ENCODE data around the gene OSBPL1A. TPM values are rescaled to one million over a fixed set of nuclear protein-coding genes. Genes with fewer than 3 reads are reported as not detected.

OSBPL1A gene
- total and polyA plus RNA-seq, 10 of the 15 experiments (the other 5 are each of a cell fraction or from before 2014, with no cell fraction given), result 0.02 to 0.83 (median 0.11) TPM; not detected in 6

DNA sequence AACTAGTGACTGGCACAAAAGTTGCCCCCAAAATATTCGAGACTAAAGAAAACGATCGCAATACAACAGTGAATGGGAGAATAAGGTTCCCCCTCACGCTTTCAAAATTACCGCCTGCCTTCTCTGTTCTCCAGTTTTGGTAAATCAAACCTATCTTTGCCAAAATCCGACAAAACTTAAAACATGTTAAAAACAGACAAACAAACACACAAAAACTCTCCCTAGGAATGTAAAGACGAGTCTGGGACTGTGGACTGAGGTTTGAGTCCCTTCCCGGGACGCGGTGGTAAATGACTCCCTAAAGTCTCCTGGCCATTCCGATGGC is 28.4 kb upstream of the OSBPL1A start (continued):
- TF ChIP-seq TARDBP (IDR thresholded peaks at IDR 0.05; ENCODE audit: borderline replicate concordance) (no peak), CBX3 (IDR thresholded peaks at IDR 0.05; ENCODE audit: borderline replicate concordance, low read depth) (no peak), GATAD2B (conservative IDR thresholded peaks at IDR 0.05; ENCODE audit: low read depth) (no peak), SP1 (IDR thresholded peaks at IDR 0.05; ENCODE audit: low read depth, low read length) (no peak)
- TF ChIP-seq, protein P1, sequence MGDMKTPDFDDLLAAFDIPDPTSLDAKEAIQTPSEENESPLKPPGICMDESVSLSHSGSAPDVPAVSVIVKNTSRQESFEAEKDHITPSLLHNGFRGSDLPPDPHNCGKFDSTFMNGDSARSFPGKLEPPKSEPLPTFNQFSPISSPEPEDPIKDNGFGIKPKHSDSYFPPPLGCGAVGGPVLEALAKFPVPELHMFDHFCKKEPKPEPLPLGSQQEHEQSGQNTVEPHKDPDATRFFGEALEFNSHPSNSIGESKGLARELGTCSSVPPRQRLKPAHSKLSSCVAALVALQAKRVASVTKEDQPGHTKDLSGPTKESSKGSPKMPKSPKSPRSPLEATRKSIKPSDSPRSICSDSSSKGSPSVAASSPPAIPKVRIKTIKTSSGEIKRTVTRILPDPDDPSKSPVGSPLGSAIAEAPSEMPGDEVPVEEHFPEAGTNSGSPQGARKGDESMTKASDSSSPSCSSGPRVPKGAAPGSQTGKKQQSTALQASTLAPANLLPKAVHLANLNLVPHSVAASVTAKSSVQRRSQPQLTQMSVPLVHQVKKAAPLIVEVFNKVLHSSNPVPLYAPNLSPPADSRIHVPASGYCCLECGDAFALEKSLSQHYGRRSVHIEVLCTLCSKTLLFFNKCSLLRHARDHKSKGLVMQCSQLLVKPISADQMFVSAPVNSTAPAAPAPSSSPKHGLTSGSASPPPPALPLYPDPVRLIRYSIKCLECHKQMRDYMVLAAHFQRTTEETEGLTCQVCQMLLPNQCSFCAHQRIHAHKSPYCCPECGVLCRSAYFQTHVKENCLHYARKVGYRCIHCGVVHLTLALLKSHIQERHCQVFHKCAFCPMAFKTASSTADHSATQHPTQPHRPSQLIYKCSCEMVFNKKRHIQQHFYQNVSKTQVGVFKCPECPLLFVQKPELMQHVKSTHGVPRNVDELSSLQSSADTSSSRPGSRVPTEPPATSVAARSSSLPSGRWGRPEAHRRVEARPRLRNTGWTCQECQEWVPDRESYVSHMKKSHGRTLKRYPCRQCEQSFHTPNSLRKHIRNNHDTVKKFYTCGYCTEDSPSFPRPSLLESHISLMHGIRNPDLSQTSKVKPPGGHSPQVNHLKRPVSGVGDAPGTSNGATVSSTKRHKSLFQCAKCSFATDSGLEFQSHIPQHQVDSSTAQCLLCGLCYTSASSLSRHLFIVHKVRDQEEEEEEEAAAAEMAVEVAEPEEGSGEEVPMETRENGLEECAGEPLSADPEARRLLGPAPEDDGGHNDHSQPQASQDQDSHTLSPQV (IDR thresholded peaks at IDR 0.05), result no peak

DNA sequence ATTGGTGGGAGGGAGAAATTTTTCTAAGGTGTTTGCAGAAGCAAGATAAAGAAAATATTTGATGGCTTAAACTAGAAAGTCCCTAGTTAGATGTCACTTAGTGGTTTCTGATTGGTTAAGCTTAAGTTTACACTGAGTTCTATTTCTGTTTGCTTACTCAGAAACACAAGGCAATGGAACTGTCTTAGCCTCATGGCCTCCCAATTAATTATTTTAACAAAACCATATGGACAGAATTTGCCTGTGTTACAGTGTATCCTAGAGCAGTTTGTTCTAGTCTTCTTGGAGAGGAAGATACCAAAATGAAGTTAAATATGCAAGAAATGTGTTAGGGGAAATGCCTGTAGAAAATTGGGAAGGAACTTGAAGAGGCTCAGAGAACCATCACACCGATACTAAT is 24.2 kb upstream of the OSBPL1A start:
- FAIRE-seq (no peak), ATAC-seq (no peak), DNase-seq (ENCODE audit: low read depth, low spot score) (no peak)
- Histone ChIP-seq H2AFZ (ENCODE audit: control insufficient read depth, low read depth, low read length) (no peak overlapping the region), H3K27ac (ENCODE audit: control insufficient read depth, insufficient read depth) (no peak overlapping the region), H3K4me2 (ENCODE audit: control insufficient read depth, insufficient read depth) (no peak overlapping the region), H3K9me3 (replicated peaks; ENCODE audit: control insufficient read depth, insufficient read depth, low read length) (peaks cover 8% of the 10 kb centered on the region; the same call in 2 of the 3 replicates), H3K9ac (ENCODE audit: control insufficient read depth, insufficient read depth, low read length) (no peak overlapping the region), H3K27me3 (replicated peaks in 1 of 2; ENCODE audit: control insufficient read depth in 2 of 2, insufficient read depth in 2 of 2, low read length in 1 of 2) (no peaks in the 10 kb centered on the region; a peak in 3 of 4 replicates), H3K79me2 (ENCODE audit: control insufficient read depth, insufficient read depth, low read length) (no peaks in the 10 kb centered on the region), H3K4me1 (ENCODE audit: control insufficient read depth, insufficient read depth, low read length) (peaks cover 3% of the 10 kb centered on the region; the same call in 1 of the 2 replicates), H4K20me1 (ENCODE audit: control insufficient read depth, insufficient read depth) (no peaks in the 10 kb centered on the region), H3K36me3 (ENCODE audit: control insufficient read depth in 2 of 2, insufficient read depth in 2 of 2, low read length in 1 of 2) (no peaks in the 10 kb centered on the region), H3K4me3 (no peak overlapping the region)
- WGBS (ENCODE audit: insufficient coverage, insufficient replicate concordance, low lambda C conversion rate, missing lambda C conversion rate), result 0% methylated on average over 1 of the region's 1 CpG
- CTCF ChIA-PET, result interaction anchor here (1.5 kb wide), 1 partner anchor 12 kb away, joined by 5 read pairs; no protein-coding TSS in a partner anchor
- SMC1A ChIA-PET (ENCODE audit: uncharacterized antibody, unreplicated experiment), result interaction anchor here (0.7 to 1.5 kb wide), 2 partner anchors 9 to 25 kb away, joined by 4 to 5 read pairs; no protein-coding TSS in a partner anchor
- in situ Hi-C loops (cut with MboI) (no loop called here), intact Hi-C loops (cut with micrococcal nuclease; ENCODE audit: unreplicated experiment) (no loop called here)
- TF ChIP-seq SMAD1 (IDR thresholded peaks at IDR 0.05; ENCODE audit: low read depth, partially characterized antibody) (no peak), RCOR1 (conservative IDR thresholded peaks at IDR 0.05; ENCODE audit: low read depth, low read length) (no peak), ZBED1 (IDR thresholded peaks at IDR 0.05; ENCODE audit: borderline replicate concordance) (no peak), BCL11A (IDR thresholded peaks at IDR 0.05; ENCODE audit: low read depth, low read length) (no peak), RELA (IDR thresholded peaks at IDR 0.05; ENCODE audit: borderline replicate concordance, partially characterized antibody) (no peak)
- no TSS peak for BruUV-seq (replicated peaks)
- POLR2A ChIA-PET, result no interaction called here
- RAD21 ChIA-PET (ENCODE audit: unreplicated experiment), result no interaction called here
